Measurements from ENCODE around the gene TTLL9. TPM values are rescaled to one million over a fixed set of nuclear protein-coding genes. Genes with fewer than 3 reads are reported as not detected.

TTLL9 gene
- total RNA-seq, 2 experiments from 2014 or later = not detected

DNA sequence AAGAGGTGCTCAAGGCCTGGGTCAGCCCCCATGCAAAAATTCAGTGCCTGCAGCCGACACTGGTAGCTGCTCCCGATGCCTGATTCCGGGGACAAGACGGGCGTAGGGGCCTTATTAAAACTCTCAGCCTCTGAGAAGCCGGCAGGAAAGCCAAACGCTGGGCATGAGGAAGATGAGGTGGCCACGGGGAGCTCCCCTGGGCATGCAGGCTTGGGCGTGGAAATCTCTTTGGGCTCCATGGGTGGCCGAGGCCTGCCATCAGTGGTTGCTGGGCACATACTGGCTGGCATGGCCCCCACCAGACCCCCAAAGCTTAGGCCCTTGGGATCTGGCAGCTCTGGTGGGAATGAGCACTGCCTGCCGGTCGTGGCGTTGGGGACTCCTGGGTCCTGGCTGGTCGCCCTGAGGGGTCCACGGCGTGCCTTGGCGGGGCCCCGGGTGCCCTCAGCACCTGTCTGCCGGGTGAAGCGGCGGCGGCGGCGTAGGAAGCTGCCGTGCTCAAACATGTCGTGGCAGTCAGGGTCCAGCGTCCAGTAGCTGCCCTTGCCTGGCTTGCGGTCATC lies 25.6 kb upstream of the TTLL9 start:
- peaks cover 4% of the 10 kb centered on the region for H3K27me3 Mint-ChIP-seq
- H3K27ac Mint-ChIP-seq = no peak overlapping the region
- no peak overlapping the region for H3K4me3 Mint-ChIP-seq
- H3K9me3 Mint-ChIP-seq = no peaks in the 10 kb centered on the region
- no peak for DNase-seq
- no peaks in the 10 kb centered on the region for H3K36me3 Mint-ChIP-seq
- H3K4me1 Mint-ChIP-seq = no peaks in the 10 kb centered on the region

DNA sequence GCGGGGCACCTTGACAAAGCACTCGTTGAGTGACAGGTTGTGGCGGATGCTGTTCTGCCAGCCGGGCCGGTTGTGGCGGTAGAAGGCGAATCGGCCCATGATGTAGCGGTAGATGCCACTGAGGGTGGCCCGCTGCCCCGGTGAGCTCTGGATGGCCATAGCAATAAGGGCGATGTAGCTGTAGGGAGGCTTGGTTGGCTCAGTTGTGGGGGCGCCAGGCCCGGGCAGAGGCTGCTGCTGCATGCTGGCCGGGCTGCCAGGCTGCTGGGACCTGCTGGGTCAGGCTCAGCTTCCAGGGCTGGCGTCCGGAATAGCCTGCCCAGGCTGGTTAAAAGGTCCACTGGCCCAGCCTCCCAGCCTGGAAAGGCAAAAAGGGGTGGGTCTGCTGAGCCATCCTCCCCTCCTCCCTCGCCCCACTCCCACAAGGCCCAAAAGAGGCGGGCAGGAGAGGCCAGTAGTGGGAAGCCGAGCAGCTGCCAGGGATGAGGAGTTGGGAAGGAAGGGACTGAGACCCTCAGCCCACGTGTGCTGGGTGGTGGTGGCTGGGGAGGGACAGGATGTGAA lies 25.1 kb upstream of the TTLL9 start, which contains the start of gene FOXS1:
Gene FOXS1, minus strand, starts transcription at position 305 of the 564 bp plus-strand sequence. Its CDS starts 62 bp downstream, at position 243.
- H3K4me1 Mint-ChIP-seq = no peaks in the 10 kb centered on the region
- no peak for DNase-seq
- no peak within 1 kb of the TSS for H3K4me3 Mint-ChIP-seq
- no peak within 1 kb of the TSS for H3K27ac Mint-ChIP-seq
- H3K27me3 Mint-ChIP-seq = peaks cover 4% of the 10 kb centered on the region
- no peaks in the 10 kb centered on the region for H3K9me3 Mint-ChIP-seq
- no peaks in the 10 kb centered on the region for H3K36me3 Mint-ChIP-seq

DNA sequence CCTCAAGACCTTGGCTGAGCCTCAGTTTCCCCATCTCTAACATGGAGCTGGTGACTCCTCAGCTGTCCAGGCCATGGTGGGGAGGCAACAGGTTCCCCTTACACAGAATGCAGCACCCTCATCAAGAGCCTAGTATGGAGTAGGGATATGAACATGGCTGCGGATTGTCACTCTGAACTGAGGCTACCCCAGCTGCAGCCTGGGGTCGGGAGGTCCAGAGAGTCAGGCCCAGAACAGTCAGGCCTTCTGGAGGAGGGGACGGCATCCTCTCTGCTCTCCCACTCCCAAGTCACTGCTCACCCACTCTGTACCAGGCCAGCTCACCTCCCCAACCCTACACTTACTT lies 23.7 kb upstream of the TTLL9 start:
- H3K27me3 Mint-ChIP-seq = peaks cover 15% of the 10 kb centered on the region
- no peaks in the 10 kb centered on the region for H3K4me1 Mint-ChIP-seq
- no peaks in the 10 kb centered on the region for H3K36me3 Mint-ChIP-seq
- H3K27ac Mint-ChIP-seq = no peak overlapping the region
- H3K9me3 Mint-ChIP-seq = no peaks in the 10 kb centered on the region
- no peak for DNase-seq
- no peak overlapping the region for H3K4me3 Mint-ChIP-seq

DNA sequence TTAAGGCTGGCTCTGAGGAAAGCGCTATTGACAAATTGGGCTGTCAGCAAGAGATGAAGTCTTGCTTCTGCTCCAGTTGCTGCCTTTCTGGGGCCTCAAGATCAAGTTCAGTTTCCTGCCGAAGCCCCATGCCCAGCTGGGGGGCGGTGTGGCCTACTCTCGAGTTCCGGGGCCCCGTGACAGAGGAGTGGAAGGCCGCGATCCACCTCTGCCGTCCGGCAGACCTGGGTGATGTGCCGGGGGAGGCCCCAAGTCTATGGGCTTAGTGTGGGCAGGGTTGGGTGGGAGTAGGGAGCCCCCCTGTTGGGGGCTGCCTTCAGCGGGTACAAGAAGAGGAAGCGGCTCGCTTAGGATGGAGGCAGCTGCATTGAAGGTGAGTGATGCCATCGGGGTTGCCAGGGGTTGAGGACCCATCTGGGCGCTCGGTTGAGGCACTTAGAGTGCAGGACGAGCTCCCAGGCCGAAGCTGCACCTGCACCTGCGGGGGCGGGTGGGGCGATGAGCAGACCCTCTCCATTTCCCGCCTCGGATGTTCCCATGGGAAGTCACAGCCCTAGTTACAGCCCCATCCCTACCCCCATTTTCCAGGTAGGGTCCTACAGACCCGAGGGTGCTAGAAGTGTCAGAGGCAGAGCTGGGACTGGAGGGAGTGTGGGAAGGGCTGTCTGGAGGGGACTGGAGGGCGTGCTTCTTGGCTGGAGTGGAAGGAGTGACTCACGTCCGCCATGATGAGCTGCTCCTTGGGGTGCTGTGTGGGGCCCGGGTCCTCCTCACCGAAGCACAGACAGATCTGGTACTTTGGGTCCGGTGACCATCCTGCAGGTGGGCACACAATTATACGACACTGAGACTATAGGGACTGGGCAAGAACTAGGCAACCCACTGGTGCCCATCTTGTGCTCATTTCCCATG lies 22.1 kb upstream of the TTLL9 start:
- DNase-seq = no peak
- H3K4me1 Mint-ChIP-seq = no peaks in the 10 kb centered on the region
- H3K36me3 Mint-ChIP-seq = no peaks in the 10 kb centered on the region
- H3K27me3 Mint-ChIP-seq = peaks cover 16% of the 10 kb centered on the region
- H3K4me3 Mint-ChIP-seq = no peak overlapping the region
- no peak overlapping the region for H3K27ac Mint-ChIP-seq
- H3K9me3 Mint-ChIP-seq = no peaks in the 10 kb centered on the region

DNA sequence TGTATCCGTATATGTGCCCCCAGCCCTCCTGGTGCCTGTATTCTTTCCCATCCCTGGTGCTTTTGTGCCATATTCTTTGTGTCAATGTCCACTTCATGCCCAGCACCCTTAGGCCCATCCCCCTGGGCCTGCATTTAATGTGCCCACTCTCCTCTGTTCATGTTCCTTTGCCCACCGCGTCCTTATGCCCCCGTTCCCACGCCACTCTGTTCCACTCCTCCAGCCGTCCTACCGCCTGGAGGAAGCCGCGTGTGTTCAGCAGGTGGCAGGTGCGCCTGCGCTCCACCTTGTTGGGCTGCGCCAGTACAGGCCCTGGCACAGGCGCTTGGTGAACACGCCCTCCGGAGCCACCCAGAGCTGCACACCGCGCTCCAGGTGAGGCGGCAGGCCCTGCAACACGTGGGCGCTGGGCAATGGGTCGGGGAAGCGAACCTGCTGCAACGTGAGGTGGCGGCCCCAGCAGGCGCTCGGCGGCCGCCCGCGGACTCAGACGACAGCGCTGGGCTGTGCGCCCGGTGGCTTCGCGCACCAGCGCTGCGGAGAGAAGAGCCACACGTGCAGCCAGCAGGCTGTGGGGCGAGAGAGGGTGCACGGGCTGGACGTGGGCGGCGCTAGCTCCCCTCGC lies 21.0 kb upstream of the TTLL9 start:
- no peak overlapping the region for H3K4me3 Mint-ChIP-seq
- H3K27me3 Mint-ChIP-seq = peaks cover 16% of the 10 kb centered on the region
- no peaks in the 10 kb centered on the region for H3K9me3 Mint-ChIP-seq
- no peaks in the 10 kb centered on the region for H3K36me3 Mint-ChIP-seq
- H3K4me1 Mint-ChIP-seq = no peaks in the 10 kb centered on the region
- no peak for DNase-seq
- H3K27ac Mint-ChIP-seq = no peak overlapping the region

DNA sequence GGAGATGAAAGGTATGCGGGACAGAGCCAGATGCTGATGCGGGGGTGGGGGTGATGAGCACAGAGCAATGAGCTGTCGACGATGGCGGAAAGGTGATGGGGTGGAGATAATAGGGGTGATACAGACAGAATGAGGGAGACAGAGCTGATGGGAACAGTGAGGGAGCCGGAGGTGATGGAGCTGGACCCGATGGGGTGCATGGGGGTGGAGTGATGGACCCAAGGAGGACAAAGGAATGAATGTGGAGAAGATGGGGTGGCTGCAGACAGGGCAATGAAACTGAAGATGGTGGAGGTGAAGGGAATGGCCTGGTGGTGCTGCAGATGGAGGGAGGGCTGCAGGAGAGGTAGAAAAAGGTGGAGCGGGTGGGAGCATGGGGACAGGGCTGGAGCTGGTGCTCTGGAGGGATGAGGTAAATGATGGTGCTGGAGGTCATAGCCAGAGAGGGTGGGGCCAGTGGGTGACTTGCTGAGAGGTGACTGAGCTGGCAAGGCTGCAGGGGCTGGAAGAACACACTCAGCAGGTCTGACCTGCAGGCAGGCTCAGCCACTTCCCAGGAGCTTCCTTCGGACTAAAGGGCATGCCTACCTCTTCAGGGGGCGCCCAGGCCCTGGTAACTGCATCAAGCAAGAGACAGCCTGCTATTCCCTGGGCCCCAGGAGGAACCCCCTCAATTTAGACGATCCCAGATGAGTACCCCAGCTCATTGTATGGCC lies 19.0 kb upstream of the TTLL9 start:
- no peak for DNase-seq
- Mint-ChIP-seq H3K36me3 (no peaks in the 10 kb centered on the region), H3K4me3 (no peak overlapping the region), H3K27me3 (peaks cover 16% of the 10 kb centered on the region), H3K9me3 (no peaks in the 10 kb centered on the region), H3K4me1 (no peaks in the 10 kb centered on the region), H3K27ac (no peak overlapping the region)

DNA sequence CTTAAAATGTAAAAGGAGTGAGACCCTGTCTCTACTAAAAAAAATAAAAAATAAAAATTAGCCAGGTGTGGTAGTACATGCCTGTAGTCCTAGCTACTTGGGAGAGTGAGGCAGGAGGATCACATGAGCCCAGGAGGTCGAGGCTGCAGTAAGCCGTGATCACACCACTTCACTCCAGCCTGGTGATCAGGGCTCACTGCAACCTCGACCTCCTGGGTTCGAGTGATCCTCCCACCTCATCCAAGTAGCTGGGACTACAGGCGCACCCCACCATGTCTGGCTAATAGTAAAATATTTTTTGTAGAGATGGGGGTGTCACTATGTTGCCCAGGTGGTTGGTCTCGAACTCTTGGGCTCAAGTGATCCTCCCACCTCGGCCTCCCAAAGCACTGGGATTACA lies 17.0 kb upstream of the TTLL9 start:
- no peaks in the 10 kb centered on the region for H3K36me3 Mint-ChIP-seq
- H3K9me3 Mint-ChIP-seq = no peaks in the 10 kb centered on the region
- no peak overlapping the region for H3K4me3 Mint-ChIP-seq
- DNase-seq = no peak
- no peak overlapping the region for H3K27ac Mint-ChIP-seq
- H3K27me3 Mint-ChIP-seq = peaks cover 19% of the 10 kb centered on the region
- H3K4me1 Mint-ChIP-seq = no peaks in the 10 kb centered on the region

DNA sequence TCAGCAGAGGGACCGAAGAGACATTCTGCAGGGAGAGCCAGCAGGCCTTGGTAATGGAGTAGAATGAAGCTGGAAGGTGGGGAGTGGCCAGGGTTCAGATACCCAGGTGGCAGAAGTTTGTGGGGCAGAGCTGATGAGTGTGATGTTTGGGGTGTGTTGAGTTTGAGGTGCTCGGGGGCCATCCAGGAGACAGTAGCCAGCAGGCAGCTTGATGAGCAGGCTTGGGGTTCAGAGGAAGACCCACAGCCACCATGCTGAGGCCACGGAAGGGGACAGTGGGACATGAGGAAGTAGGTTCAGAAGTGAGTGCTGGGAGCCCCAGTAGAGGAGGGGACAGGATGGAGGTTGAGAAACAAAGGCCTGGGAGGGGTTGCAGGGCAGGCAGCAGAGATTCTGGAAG lies 13.9 kb upstream of the TTLL9 start:
- no peak overlapping the region for H3K27ac Mint-ChIP-seq
- peaks cover 3% of the 10 kb centered on the region for H3K4me1 Mint-ChIP-seq
- H3K27me3 Mint-ChIP-seq = peaks cover 29% of the 10 kb centered on the region
- DNase-seq = no peak
- no peak overlapping the region for H3K4me3 Mint-ChIP-seq
- H3K9me3 Mint-ChIP-seq = no peaks in the 10 kb centered on the region
- H3K36me3 Mint-ChIP-seq = no peaks in the 10 kb centered on the region

DNA sequence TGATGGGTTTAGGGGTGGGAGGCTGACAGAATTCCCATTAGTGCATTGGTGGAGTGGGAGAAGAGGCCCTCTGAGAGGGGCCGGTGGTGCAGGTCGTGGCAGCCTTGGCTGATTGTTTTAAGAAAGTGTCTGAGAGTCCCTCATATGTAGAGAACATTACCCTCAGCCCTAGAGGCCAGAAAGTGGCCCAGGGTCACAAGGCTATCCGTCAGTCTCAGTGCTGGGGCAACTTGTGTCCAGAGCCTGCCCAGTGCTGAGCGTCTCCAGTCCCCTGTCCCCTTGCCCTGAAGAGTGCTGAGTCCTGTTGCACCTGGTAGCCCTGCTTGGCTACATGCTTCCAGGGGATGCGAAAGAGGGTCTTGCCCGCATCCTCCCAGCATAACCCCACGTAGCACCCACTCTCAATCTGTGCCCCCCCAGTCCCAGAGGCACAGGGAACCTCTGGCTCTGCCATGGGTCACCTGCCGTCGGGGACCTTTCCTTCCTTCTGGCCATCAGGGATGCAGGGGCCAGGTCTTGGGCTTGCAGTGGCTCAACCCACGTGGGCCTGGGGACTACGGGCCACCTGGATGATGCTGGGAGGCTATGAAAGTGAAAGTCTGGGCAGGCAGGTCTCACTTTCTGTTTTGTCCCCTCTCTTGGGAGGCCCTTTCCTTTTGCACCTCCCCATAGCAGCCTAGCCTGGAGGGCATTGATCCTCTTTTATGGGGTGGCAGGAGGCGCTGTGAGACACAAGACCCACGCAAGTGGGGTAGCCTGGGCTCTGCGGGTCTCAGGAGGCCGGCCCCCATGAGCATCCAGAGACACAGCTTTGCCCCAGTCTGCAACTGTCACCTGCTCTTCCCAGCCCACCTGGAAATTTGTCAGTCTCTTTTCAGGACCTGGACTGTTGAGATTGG lies 12.3 kb upstream of the TTLL9 start:
- H3K27me3 Mint-ChIP-seq = peaks cover 31% of the 10 kb centered on the region
- no peak for DNase-seq
- no peaks in the 10 kb centered on the region for H3K36me3 Mint-ChIP-seq
- no peak overlapping the region for H3K4me3 Mint-ChIP-seq
- no peak overlapping the region for H3K27ac Mint-ChIP-seq
- peaks cover 3% of the 10 kb centered on the region for H3K4me1 Mint-ChIP-seq
- no peaks in the 10 kb centered on the region for H3K9me3 Mint-ChIP-seq

DNA sequence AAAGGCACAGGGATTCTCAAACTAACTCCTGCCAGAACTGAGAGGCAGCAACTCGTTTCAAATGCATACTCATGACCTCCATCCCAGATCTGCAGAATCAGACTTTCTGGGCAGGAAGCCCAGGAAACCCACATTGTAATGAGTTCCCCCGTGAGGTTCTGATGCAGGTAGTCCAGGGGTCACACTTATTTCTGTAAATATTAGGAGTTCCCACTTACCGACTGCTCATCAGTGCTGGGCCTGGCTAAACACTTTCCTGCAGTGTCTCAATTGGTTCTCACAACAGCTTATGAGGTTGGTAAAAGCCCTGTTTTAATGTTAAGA lies 11.7 kb upstream of the TTLL9 start:
- DNase-seq = no peak
- Mint-ChIP-seq H3K4me3 (no peak overlapping the region), H3K27me3 (peaks cover 31% of the 10 kb centered on the region), H3K9me3 (no peaks in the 10 kb centered on the region), H3K4me1 (peaks cover 3% of the 10 kb centered on the region), H3K36me3 (no peaks in the 10 kb centered on the region), H3K27ac (no peak overlapping the region)

DNA sequence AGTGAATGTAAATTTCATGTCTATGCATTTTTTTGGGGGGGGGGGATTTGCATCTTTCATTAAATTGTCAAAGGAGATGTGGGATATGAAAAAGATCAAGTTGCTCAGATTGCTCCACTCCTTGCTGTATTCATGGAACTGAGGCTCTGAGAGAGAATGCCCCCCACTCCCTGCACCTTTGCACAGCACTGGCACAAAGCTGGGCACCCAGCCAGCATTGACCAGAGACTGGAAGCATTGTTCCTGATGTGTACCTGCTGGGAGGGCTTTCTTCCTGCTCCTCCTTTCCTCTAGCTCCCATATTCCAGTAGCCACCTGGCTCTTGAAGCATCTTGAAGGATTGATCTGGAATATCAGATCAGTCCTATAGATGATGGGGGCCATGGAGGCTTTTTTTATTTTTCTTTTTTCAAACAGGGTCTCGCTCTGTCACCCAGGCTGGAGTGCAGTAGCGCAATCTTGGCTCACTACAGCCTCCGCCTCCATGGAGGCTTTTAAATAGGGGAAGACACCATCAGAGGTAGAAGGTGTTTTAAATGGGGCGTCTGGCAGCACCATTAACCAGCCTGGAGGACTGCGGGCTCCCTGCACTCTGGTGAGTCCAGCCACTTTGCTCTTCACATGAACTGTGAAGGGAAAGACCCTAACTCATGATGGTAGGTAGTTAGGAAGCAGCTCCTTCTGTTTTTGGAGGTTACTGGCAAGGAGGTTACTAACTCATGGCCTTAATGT lies 11.0 kb upstream of the TTLL9 start:
- H3K4me1 Mint-ChIP-seq = peaks cover 3% of the 10 kb centered on the region
- no peaks in the 10 kb centered on the region for H3K36me3 Mint-ChIP-seq
- H3K27ac Mint-ChIP-seq = no peak overlapping the region
- H3K27me3 Mint-ChIP-seq = peaks cover 31% of the 10 kb centered on the region
- H3K4me3 Mint-ChIP-seq = no peak overlapping the region
- no peaks in the 10 kb centered on the region for H3K9me3 Mint-ChIP-seq
- no peak for DNase-seq

DNA sequence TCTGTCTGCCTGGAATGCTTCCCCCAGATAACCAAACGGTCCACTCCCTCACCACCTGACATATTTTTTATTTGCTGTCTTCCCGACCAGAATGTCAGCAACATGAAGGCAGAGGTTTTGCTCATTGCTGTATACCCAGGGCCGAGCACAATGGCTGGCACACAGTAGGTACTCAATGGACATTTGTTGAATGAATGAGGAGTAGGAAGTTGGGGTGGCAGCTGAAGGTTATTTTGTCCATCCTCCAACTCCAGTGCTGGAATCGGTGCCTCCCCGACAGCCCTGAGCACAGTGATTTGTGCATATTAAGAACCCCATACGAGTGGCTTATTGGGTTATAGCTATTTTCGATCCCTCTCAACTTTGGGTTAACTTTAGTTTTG lies 10.4 kb upstream of the TTLL9 start:
- Mint-ChIP-seq H3K27ac (no peak overlapping the region), H3K9me3 (no peaks in the 10 kb centered on the region), H3K4me1 (peaks cover 3% of the 10 kb centered on the region), H3K4me3 (no peak overlapping the region), H3K27me3 (peaks cover 31% of the 10 kb centered on the region), H3K36me3 (no peaks in the 10 kb centered on the region)
- DNase-seq = no peak

DNA sequence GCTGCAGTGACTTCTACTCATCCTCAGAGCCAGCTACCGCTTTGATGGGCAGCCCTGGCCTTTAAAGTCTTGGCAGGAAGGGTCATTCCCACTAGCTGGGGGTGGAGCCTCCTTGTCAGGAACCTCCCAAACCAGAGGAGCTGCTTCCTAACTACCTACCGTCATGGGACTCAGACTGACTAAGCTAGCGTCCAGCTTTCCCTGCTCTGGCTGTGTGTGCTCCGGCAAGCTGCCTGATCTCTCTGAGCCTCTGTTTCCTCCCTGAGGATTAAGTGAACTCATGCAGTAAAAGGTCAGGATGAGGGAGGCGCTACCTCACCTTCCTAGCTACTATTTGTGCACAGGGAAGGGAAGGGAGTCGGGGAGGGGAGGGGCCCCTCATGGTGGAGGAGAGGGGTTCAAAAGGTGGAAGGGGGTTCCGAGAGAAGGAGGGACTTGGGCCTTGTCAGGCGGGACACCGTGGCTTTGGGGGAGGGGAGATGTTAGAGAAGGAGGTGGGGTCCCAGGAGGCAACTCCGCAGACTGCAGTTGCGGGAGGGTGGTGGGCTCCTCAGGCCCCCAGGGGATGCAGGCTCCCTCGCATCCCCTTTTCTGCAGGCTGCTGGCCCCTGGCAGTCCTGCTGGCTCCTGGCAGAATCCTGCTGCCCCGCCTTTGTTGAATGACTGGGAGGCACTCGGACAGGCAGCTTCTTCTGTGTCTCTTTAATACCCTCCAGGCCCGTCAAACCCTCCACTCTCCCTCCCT lies 9.9 kb upstream of the TTLL9 start:
- Mint-ChIP-seq H3K27me3 (peaks cover 31% of the 10 kb centered on the region), H3K36me3 (no peaks in the 10 kb centered on the region), H3K9me3 (no peaks in the 10 kb centered on the region), H3K4me1 (peaks cover 3% of the 10 kb centered on the region), H3K27ac (no peak overlapping the region), H3K4me3 (peak overlapping the region; percentile 4)
- no peak for DNase-seq
